HG02642 (cell line): ENCODE results near the gene KPNA1.

Source experiments
- ATAC-seq: cut with Tn5 transposase; IDR thresholded peaks from one replicate; pipeline ENCODE4 v1.9.1; 2021; ENCODE audit warnings: mild to moderate bottlenecking; ENCODE audit not compliant: unreplicated experiment, poor library complexity

Gene KPNA1

DNA sequence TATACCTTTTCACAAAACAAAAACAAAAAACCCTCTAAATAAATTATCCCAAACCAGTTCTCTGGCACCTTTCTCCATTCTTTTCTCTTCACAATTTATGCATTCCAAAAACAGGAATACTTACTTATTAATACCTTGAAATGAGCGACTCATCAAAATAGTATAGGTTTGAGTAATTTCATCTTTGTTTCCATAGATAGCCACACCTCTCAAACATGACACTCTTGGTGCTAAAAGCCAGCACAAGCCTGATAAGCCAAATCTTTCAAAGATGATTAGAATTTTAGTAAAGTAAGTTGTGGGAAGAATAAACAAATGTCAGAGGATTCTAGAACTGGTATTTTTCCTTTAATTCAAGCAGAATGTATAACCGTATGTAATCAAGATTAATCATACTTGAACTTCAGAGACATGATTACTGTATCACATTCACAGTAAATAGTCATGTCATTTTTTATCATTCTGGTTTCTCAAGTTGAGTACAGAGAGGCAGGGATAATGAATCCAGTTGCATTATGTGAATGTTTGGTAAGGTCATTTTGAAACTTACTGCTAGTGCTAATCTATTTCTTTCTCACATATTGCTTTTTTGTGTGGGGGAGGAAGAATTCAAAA lies 86.8 kb downstream of the KPNA1 start:
- ATAC-seq = no peak

DNA sequence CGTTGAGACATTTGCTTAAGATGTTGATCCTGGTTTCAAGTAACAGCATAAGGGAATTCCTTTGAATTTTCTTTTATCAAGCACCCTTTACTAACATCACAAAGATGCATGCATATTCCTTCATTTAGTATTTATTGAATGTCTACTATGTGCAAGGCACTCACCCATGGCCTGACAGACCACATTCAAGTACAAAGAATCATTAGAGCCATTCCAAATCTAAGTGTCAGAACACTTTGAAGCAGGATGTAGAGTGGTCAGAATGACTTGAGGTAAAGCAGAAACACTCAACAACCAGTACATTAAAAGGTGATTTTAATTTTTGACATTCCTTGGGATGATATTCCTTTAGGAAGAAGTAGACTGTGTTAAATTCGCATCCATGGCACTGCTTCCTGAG lies 92.9 kb downstream of the KPNA1 start:
- no peak for ATAC-seq

DNA sequence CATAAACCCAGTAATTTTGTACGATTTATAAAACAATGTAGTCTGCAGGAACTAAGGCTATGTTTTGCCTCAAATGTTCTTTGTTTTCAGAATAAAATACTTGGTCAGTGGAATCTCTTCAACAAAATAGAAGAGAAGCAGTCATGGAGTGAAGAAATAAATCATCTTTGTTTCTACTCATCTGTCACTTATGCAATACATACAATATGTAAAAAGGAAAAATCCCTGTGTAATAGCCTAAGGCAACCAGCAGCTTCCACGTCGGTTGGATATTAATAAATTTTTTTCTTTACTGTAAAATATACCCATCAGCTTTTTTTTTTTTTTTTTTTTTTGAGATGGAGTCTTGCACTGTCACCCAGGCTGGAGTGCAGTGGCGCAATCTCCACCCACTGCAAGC lies 93.6 kb downstream of the KPNA1 start:
- ATAC-seq = no peak

DNA sequence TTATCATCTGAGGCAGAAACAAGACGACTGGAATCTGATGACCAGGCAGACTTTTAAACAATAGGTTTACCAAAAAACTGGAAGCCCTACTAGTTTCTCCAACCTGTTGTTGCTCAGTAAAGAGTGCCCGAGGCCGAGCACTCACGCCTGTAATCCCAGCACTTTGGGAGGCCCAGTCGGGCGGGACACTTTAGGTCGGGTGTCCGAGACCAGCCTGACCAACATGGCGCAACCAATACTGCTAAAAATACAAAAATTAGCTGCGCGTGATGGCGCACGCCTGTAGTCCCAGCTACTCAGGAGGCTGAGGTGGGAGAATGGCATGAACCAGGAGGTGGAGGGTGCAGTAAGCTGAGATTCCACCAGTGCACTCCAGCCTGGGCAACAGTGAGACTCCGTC lies 97.8 kb downstream of the KPNA1 start:
- ATAC-seq = no peak

DNA sequence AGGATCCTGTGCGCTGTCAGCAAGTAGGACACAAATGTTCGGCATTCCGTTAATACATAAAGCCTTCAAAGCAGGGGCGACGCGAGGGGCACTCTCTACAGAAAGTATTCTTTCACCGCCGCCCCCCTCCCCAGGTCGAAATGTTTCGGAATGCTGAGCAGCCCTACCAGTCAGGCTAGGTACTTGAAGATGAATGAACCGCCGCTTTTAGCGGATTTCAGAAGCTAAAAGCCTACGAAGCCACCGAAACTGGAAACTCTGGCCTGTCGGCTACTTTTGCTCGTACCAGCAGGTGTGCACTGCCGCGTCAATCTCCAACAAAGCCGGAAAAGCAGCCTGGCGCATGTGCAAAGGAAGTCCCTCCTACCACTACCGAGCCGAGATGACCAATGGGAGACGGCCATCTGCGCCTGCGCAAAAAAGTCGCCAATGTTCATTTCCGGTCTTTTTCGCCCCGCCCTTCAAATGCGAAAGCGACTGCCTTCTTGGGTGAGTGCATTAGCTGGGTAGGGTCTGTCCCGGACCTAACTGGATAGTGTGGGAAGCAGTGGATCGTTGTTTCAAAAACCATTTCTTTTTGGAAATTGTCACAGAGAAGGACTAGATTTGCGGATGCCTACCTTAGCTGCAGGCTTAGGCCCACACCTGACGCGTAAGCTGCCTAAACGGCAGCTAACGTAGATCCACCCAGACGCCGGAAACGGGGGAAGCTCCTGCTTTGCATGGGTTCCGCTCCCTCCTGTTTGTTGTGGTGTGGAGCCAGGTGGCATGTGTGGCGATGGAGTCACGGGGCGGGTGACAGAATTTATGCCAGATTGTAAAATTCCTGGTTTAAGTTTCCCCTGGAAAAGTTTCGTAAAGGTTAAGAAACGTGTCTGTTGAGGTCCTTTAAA lies 98.7 kb downstream of the KPNA1 start, which contains the start of gene WDR5B:
Gene WDR5B (minus strand): TSS at position 301 of the 893 bp plus-strand sequence. CDS start 534 bp downstream, outside the sequence.
- peak; percentile 88 for ATAC-seq

DNA sequence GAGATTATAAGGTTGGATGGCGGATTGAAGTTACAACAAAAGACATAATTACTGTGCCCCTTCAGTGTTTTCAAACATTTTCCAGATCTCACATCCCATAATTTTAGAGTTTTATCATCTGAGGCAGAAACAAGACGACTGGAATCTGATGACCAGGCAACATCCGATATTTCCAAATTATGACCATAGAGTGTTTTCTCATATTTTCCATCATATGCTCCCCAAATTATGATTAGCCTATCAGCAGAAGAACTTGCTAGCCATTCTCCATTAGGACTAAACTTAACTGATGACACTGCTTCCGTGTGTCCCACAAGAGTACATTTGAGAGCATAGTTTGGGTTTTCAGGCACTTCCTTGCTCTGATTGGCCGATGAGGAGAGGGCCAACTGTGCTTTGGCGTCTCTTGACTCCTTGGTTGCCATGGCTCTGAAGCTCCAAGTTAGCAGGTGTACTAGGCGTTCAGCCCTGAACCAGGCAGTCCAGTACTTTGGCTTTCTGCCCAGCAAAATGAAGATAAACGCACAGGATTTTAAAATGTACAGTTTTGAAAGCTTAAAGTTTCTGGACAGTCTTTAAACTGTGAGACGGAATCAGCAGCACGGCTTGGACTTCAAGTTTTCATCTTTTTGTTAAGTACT lies 99.5 kb downstream of the KPNA1 start:
- peak; percentile 55 for ATAC-seq

DNA sequence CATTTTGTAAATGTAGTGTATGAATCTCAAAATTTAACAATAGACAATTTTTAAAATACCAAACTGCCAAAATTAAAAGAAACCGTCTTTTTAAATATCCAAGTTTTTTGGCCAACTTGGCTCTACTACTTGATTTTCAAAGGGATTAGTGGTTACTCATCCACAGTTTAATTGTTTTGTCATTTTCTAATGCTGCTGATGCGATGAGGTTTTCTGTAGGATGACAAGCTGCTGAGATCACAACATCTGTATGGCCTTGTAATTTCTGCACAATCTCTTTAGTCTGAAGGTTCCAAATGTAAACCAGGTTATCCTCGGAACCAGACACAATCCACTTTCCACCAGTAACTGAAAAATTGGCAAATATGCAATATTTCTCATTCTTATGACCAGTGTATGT lies 100.3 kb downstream of the KPNA1 start:
- ATAC-seq = no peak

DNA sequence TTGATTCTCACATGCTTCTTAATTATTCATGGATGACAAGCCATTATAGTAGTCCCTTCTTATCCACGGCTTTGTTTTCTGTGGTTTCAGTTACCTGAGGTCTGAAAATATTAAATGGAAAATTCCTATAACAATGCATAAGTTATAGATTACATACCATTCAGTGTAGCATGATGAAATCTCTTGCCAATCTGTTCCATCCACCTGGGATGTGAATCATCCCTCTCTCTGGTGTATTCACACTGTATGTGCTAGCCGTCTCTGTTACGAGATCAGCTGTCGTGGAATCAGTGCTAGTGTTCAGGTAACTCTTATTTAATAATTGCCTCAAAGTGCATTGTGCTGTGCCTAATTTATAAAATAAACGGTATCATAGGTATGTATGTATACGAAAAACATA lies 104.1 kb downstream of the KPNA1 start:
- no peak for ATAC-seq

DNA sequence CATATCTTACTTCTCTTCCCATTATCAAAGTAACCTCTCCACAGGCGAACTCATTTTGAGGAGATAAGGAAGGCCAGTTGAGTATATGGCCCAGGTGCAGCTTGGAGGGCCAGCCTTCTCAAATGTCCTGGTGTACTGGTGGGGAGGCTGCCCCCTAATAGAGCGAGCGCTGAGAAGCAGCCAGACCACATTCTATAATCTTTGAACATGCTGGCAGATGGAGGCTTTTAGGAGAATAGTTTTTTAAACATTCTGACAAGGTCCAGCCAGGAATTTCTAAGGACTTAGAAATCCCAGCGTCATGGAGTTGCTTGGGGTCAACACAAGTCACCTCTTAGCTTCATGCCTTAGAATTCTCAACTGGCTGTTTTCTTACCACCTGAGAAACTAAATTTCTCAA lies 104.6 kb downstream of the KPNA1 start:
- no peak for ATAC-seq

DNA sequence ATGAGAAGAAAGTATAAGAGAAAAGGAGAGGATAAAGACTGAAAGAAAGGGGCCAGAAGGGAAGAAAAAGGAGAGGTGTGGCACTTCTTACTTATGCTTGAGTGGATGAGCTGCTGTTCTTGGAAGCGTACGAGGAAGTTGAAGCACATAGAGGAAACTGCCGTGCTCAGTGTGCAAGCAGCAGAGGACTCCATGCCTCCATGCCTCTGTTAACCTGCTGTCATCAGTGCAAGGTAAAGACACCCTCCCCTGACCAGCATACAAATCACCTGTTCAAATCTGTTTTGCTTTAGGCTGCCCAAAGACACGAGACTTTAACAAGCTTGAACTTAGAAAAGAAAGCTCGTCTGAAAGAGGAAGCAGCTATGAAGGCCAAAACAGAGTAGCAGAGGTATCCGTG lies 105.3 kb downstream of the KPNA1 start:
- ATAC-seq = no peak

DNA sequence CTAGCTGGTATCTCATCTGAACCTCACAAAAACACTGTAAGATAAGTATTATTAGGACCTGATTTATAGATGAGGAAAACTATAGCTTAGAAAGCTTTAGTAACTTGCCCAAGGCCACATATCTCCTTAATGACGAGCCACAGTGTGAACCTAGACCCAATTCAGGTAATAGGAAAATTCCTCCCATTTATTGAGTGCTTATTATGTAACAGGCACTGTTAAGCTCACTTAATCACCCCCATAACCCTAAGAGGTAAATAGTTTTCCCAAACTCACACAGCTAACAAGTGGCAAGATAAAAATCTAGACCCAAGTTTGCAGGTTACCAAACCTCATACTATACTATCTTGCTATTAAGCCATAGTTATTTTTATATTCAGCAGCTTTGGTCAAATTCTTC lies 106.8 kb downstream of the KPNA1 start:
- no peak for ATAC-seq

DNA sequence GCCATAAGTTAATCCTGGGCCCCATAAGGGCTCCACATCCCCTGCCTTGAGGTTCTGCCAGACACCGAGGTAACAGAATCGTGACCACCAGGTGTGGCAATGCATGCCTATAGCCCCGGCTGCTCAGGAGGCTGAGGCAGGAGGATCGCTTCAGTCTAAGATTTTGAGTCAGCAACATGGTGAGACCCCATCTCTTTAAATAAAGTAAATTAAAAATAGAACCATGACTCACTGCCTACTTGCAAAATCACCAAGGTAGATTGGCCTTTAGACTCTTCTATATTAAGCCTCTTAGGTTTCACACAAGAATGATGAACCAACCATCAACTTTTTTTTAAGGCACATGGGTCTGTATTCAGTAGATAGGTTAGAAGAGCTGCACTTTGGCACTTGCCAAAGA lies 108.5 kb downstream of the KPNA1 start:
- ATAC-seq = no peak

DNA sequence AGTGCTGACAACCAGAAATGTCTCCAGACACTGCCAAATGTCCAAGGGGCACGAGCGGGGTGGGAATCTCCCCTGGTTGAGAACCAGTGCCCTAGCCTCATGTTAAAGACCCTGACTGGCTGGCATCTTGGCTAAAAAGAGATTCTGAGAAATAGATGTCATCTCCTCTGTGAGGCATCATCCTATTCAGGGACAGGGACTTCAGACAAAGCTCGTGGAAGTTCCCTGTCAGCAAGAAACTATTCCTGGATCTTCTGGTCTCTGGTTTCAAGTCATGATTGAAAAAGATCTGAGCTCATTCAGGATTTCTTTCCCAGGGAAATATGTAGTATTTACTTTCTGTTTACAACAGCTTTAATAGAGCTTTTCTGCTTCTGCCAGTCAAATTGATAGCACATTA lies 109.7 kb downstream of the KPNA1 start:
- no peak for ATAC-seq

DNA sequence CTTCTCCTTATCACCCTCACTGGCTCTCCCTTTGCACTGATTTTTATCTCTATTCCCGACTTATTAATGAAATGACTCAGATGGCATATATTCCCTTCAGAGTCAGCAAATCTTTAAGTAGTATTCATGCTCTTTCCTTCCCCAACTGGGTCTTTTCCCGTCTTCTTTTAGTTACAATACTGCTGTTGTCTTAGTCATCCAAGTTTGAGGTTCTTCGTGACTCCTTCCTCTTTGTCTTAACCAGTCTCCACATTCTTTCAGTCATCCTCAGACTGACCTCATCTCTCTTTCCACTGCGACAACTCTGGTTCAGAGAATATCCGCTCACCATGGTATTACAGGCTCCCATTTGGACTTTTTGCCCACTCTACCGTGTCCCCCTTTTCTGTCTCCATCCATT lies 111.2 kb downstream of the KPNA1 start:
- ATAC-seq = no peak

DNA sequence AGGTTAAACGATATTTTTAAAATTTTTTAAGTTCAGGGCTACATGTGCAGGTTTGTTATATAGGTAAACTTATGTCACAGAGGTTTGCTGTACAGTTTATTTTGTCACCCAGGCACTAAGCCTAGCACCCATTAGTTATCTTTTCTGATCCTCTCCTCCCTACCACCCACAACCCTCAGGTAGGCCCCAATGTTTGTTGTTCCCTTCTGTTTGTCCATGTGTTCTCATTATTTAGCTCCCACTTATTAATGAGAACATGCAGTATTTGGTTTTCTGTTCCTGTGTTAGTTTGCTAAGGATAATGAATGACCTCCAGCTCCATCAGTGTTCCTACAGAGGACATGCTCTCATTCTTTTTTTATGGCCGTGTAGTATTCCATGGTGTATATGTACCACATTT lies 115.8 kb downstream of the KPNA1 start:
- ATAC-seq = no peak

DNA sequence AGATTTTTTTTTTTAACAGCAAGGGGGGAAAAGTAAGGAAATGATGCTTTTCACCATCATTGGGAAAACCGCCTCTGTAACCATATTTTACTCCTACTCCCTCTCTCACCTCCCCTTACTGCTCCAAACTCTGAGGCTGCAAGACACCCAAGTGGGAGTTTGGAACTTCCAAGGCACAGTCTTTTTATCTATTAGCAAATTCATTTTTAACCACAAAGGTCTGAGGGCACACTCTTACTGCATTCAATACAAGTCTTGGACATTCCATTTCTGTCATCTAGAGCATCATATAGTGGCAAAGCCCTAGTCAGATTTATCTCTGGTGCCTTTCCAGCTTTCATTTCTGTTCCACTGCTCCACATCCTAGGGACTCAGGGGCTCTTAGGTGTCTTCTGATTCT lies 117.5 kb downstream of the KPNA1 start:
- no peak for ATAC-seq

DNA sequence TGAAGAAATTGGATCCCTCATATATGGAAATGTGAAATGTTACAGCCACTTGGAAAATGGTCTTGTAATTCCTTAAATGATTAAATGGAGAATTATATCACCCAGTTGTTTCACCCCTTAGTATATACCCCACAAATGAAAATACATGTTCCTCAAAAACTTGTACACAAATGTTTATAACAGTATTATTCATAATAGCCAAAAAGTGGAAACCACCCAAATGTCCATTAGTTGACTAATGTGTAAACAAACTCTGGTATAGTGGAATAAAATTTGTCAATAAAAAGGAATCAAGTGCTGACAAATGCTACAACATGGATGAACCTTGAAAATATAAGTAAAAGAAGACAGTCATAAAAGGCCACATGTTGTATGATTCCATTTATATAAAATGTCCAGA lies 118.2 kb downstream of the KPNA1 start:
- no peak for ATAC-seq

DNA sequence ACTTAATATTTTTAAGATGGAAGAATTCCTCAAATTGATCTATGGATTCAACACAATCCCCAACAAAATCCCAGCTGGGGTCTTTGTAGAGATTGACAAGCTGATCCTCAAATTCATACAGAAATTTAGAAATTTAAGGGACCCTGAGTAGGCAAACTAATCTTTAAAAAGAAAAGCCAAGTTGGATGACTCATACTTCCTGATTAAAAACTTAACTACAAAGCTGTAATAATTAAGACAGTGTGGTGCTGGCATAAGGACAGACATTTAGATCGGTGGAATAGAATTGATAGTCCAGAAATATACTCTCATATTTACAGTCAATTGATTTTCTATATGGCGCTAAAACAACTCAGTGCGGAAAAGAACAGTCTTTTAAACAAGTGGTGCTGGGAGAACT lies 119.2 kb downstream of the KPNA1 start:
- ATAC-seq = no peak

DNA sequence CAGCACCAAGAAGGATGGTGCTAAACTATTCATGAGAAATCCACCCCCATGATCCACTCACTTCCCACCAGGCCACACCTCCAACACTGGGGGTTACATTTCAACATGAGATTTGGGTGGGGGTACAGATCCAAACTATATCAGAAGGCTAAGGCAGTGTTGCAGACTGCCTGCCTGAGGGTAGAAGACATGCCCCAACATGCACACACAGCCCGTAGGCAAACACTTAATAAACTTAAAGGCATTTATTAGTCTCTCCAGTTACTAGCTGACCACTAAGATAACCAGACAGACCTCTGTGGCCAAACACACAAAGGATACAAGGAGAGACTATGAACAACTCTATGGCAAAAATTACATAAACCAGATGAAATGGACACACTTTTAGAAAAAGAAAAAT lies 120.6 kb downstream of the KPNA1 start:
- ATAC-seq = no peak

DNA sequence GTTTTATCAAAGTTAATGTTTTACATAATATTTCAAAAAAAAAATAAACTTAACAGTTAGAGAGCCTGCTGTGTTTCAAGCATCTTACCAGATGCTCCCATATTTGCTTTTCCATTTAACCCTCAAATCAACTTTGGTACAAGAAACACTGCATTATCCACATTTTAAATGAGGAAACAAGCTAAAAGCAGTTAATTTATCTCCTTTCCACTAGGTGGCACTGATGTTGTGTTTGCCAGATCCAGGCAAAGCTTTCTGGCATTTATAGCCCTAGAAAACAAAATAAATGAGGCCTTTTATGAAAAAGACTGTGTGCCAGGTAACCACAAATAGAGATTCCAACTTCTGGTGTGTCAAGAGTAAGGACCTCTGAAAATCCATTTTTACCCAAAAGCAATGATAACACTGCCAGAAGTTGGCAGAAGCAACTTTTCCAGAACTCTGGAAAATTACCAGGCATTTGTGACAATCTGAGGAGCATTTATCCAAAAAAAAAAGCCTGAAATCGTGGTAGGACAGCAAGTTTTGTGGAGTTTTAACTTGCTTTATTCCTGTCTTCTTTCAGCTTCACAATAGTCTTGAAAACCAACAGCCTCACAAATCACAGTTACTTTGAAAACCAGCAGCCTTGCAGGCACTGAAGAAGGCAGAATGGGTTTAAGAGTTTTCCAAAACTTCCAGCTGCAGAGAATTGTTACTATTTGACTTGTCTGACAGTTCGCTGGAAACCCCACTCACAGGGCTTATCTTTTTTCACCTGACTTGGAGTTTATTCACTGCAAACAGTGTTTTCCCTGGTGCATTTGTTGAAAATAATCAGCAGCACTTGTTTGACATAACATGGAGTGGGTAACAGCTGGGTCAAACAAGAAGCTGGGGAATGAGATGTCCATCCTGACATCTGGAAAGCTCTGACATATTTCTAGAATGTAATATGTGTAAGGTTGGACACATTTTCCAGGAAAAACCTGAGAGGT lies 121.6 kb downstream of the KPNA1 start:
- no peak for ATAC-seq
